Stimulated activated CD4-positive, alpha-beta T cell treated with anti-CD3 and anti-CD28 coated beads, Interleukin-15, amount 100 ng/mL, for 24 hours (primary cell): ENCODE data around the gene STS.

ENCODE experiments used
- DNase-seq: peaks from one replicate; pipeline ENCODE4 v3.0.0-alpha.2; 2020

The STS gene

GRCh38 chrX:7147413-7147977 lies at the start of gene STS:
Gene STS (plus strand): TSS chrX:7147712. CDS start chrX:7253200, 105,488 bp downstream.
- DNase-seq: peak; percentile 39

- DNase-seq: no peak
Observed at GRCh38 chrX:7100022-7100421, 47.5 kb upstream of the STS start.

- DNase-seq: no peak
Observed at GRCh38 chrX:7102119-7102518, 45.4 kb upstream of the STS start.

- DNase-seq: no peak
Observed at GRCh38 chrX:7106649-7107048, 40.9 kb upstream of the STS start.

- no peak for DNase-seq
Observed at GRCh38 chrX:7108030-7108429, 39.5 kb upstream of the STS start.

GRCh38 chrX:7109049-7109531 lies 38.4 kb upstream of the STS start:
- no peak for DNase-seq

GRCh38 chrX:7109838-7110793 lies 37.4 kb upstream of the STS start:
- no peak for DNase-seq

- no peak for DNase-seq
Observed at GRCh38 chrX:7110821-7111276, 36.7 kb upstream of the STS start.

- DNase-seq: no peak
Observed at GRCh38 chrX:7111518-7111917, 36.0 kb upstream of the STS start.

- DNase-seq: no peak
Observed at GRCh38 chrX:7112071-7112470, 35.4 kb upstream of the STS start.

- no peak for DNase-seq
Observed at GRCh38 chrX:7115557-7115956, 32.0 kb upstream of the STS start.

GRCh38 chrX:7116081-7116480 lies 31.4 kb upstream of the STS start:
- no peak for DNase-seq

- no peak for DNase-seq
Observed at GRCh38 chrX:7117587-7117986, 29.9 kb upstream of the STS start.

- no peak for DNase-seq
Observed at GRCh38 chrX:7119950-7120877, 27.3 kb upstream of the STS start.

GRCh38 chrX:7120878-7121219 lies 26.7 kb upstream of the STS start:
- DNase-seq: no peak

- DNase-seq: no peak
Observed at GRCh38 chrX:7127056-7127455, 20.5 kb upstream of the STS start.

- no peak for DNase-seq
Observed at GRCh38 chrX:7131621-7132020, 15.9 kb upstream of the STS start.

GRCh38 chrX:7132335-7133049 lies 15.0 kb upstream of the STS start:
- peak; percentile 16 for DNase-seq

GRCh38 chrX:7133050-7133440 lies 14.5 kb upstream of the STS start:
- no peak for DNase-seq

GRCh38 chrX:7134981-7135380 lies 12.5 kb upstream of the STS start:
- no peak for DNase-seq

GRCh38 chrX:7139202-7140081 lies 8.1 kb upstream of the STS start:
- no peak for DNase-seq
